ENCODE data around the gene MYBPC3.

DNA sequence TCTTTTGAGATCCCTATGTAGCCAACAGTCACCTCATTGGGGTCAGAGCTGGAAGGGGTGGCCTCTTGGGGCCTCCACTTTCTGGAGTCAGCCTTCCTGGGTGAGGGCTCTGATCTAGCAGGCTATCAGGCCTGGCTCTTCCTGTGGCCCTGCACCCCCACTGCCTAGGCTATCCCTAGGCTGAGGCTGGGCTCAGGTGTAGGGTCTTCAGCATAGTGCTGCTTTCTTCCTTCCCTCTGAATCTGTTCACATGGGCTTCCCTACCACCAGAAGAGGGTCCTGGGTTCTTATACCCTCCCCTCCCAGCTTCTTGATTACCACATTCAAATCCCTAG is 26.3 kb upstream of the MYBPC3 start:
- no peak for TF ChIP-seq EP300 (IDR thresholded peaks at IDR 0.05; ENCODE audit: borderline replicate concordance)
- no peak for TF ChIP-seq CEBPB (IDR thresholded peaks at IDR 0.05)
- no peak for TF ChIP-seq TAF1 (IDR thresholded peaks at IDR 0.05; ENCODE audit: low read depth)
- no peak for TF ChIP-seq ZBTB7A (IDR thresholded peaks at IDR 0.05; ENCODE audit: low read depth)
- TF ChIP-seq TCF12 (IDR thresholded peaks at IDR 0.05; ENCODE audit: low read depth): no peak
- TF ChIP-seq YY1 (IDR thresholded peaks at IDR 0.05; ENCODE audit: low read depth): no peak
- TF ChIP-seq, protein P1, sequence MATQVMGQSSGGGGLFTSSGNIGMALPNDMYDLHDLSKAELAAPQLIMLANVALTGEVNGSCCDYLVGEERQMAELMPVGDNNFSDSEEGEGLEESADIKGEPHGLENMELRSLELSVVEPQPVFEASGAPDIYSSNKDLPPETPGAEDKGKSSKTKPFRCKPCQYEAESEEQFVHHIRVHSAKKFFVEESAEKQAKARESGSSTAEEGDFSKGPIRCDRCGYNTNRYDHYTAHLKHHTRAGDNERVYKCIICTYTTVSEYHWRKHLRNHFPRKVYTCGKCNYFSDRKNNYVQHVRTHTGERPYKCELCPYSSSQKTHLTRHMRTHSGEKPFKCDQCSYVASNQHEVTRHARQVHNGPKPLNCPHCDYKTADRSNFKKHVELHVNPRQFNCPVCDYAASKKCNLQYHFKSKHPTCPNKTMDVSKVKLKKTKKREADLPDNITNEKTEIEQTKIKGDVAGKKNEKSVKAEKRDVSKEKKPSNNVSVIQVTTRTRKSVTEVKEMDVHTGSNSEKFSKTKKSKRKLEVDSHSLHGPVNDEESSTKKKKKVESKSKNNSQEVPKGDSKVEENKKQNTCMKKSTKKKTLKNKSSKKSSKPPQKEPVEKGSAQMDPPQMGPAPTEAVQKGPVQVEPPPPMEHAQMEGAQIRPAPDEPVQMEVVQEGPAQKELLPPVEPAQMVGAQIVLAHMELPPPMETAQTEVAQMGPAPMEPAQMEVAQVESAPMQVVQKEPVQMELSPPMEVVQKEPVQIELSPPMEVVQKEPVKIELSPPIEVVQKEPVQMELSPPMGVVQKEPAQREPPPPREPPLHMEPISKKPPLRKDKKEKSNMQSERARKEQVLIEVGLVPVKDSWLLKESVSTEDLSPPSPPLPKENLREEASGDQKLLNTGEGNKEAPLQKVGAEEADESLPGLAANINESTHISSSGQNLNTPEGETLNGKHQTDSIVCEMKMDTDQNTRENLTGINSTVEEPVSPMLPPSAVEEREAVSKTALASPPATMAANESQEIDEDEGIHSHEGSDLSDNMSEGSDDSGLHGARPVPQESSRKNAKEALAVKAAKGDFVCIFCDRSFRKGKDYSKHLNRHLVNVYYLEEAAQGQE (IDR thresholded peaks at IDR 0.05; ENCODE audit: low read depth): no peak
- no peak for TF ChIP-seq RAD21 (IDR thresholded peaks at IDR 0.05; ENCODE audit: low read depth)
